H54 (cell line): ENCODE measurements around the gene KLK15.

Source experiments
- DNase-seq: peaks from one replicate; pipeline ENCODE4 v3.0.0; 2011; ENCODE audit warnings: low spot score, mixed read lengths; ENCODE audit not compliant: insufficient read length
- FAIRE-seq: peaks from 3 replicates; lab custom pipeline; 2011; peaks lifted over from hg19 to GRCh38; lab: Jason Lieb, UNC
- POLR2A ChIP-seq: IDR thresholded peaks from 2 replicates; pipeline ENCODE4 v1.6.1; 2011; ENCODE audit warnings: low read depth, mild to moderate bottlenecking, low read length

KLK15 gene

GRCh38 chr19:50801107-50801506, 32.3 kb downstream of the KLK15 start:
- FAIRE-seq, result no peak
- no peak for DNase-seq
- TF ChIP-seq POLR2A, result no peak

GRCh38 chr19:50799547-50799851, 33.9 kb downstream of the KLK15 start:
- no peak for TF ChIP-seq POLR2A
- FAIRE-seq (no peak), DNase-seq (no peak)

- DNase-seq (no peak), FAIRE-seq (no peak)
- TF ChIP-seq POLR2A, result no peak
Measured at GRCh38 chr19:50798659-50799546, 34.5 kb downstream of the KLK15 start.

- TF ChIP-seq POLR2A, result no peak
- no peak for FAIRE-seq
- no peak for DNase-seq
Measured at GRCh38 chr19:50797781-50798658, 35.4 kb downstream of the KLK15 start.

GRCh38 chr19:50797429-50797780, 36.0 kb downstream of the KLK15 start:
- FAIRE-seq (no peak), DNase-seq (no peak)
- no peak for TF ChIP-seq POLR2A

GRCh38 chr19:50796634-50797428, 36.5 kb downstream of the KLK15 start:
- no peak for DNase-seq
- FAIRE-seq, result no peak
- no peak for TF ChIP-seq POLR2A

- no peak for TF ChIP-seq POLR2A
- no peak for DNase-seq
- no peak for FAIRE-seq
Measured at GRCh38 chr19:50796128-50796633, 37.2 kb downstream of the KLK15 start.

- no peak for TF ChIP-seq POLR2A
- DNase-seq (no peak), FAIRE-seq (no peak)
Measured at GRCh38 chr19:50795664-50796073, 37.7 kb downstream of the KLK15 start.

GRCh38 chr19:50794876-50795663, 38.3 kb downstream of the KLK15 start:
- peak; percentile 23; the same call in 1 of the 2 replicates for TF ChIP-seq POLR2A
- FAIRE-seq (no peak), DNase-seq (no peak)

- no peak; the same call in 1 of the 2 replicates for TF ChIP-seq POLR2A
- DNase-seq (no peak), FAIRE-seq (no peak)
Measured at GRCh38 chr19:50794074-50794875, 39.1 kb downstream of the KLK15 start.

GRCh38 chr19:50793558-50794065, 39.8 kb downstream of the KLK15 start:
- FAIRE-seq, result no peak
- TF ChIP-seq POLR2A, result peak; percentile 22; the same call in 1 of the 2 replicates
- DNase-seq, result no peak
